Activated CD8-positive, alpha-beta T cell treated with anti-CD3 and anti-CD28 coated beads for 36 hours (primary cell): Measurements from ENCODE around the gene SUSD4. TPM values are rescaled to one million over a fixed set of nuclear protein-coding genes. Genes with fewer than 3 reads are reported as not detected.

ENCODE experiments used
- ATAC-seq: fragments of 200-7000 bp; cut with Tn5 transposase; one replicate; pipeline ENCODE4 v1.10.0; 2021; ENCODE audit warnings: mild to moderate bottlenecking, moderate library complexity
- CTCF ChIA-PET: fragments of 350-600 bp; sonication (Branson Sonifier 250); formaldehyde crosslinking; loops from one replicate; lab custom pipeline; 2021; ENCODE audit warnings: antibody characterized with exemption; lab: Charles Lee
- POLR2A ChIA-PET: fragments of 350-600 bp; sonication (Branson Sonifier 250); formaldehyde crosslinking; loops from one replicate; lab custom pipeline; 2021; ENCODE audit warnings: antibody characterized with exemption; lab: Charles Lee
- DNase-seq: peaks from one replicate; pipeline ENCODE4 v3.0.0-alpha.2; 2020
- H3K27ac Mint-ChIP-seq: one replicate; pipeline ENCODE4 v1.8.0; 2021; ENCODE audit warnings: mild to moderate bottlenecking, mixed read lengths
- H3K27me3 Mint-ChIP-seq: one replicate; pipeline ENCODE4 v1.8.0; 2021; ENCODE audit warnings: mixed read lengths
- H3K36me3 Mint-ChIP-seq: one replicate; pipeline ENCODE4 v1.8.0; 2021; ENCODE audit warnings: low read depth, mixed read lengths
- H3K4me1 Mint-ChIP-seq: one replicate; pipeline ENCODE4 v1.8.0; 2021; ENCODE audit warnings: low read depth, mixed read lengths
- H3K4me3 Mint-ChIP-seq: one replicate; pipeline ENCODE4 v1.8.0; 2021; ENCODE audit warnings: mild to moderate bottlenecking, moderate library complexity, mixed read lengths
- H3K9me3 Mint-ChIP-seq: one replicate; pipeline ENCODE4 v1.8.0; 2021; ENCODE audit warnings: mixed read lengths
- CTCF ChIP-seq: fragments of 200-600 bp; IDR thresholded peaks from one replicate; pipeline ENCODE4 v1.8.0; 2022; ENCODE audit warnings: antibody characterized with exemption, mild to moderate bottlenecking
- intact Hi-C: fragments of 100-400 bp; cut with micrococcal nuclease; formaldehyde crosslinking; loops from one replicate; pipeline ENCODE4 v1.10.0; 2022
- total RNA-seq, 2 experiments: library from RNA; stranded (reverse); gene quantifications; one replicate each; pipeline ENCODE4 v1.2.3, GENCODE V29; 2021

The SUSD4 gene
- total RNA-seq, 2 experiments from 2014 or later = 0.29 to 0.43 TPM

DNA sequence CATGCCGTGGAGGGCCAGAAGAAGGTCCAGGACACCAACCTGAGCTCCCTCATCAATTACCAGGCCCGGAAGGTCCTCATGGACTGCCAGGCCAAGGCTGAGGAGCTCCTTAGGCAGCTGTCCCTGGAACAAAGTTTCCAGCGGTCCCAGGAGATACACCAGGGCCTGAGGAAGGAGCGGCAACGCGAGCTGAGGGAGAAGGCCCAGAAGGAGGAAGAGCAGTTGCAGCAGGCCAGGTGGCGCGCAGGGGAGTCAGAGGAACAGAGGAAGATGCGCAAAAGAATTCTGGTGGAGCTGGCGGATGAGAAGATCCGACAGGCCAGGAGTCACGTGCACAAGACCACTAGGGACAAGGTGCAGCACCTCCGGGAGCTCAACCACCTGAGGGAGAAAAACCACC lies 30.7 kb upstream of the SUSD4 start:
- Mint-ChIP-seq H3K9me3 (no peaks in the 10 kb centered on the region), H3K4me1 (no peaks in the 10 kb centered on the region), H3K27me3 (peaks cover 20% of the 10 kb centered on the region), H3K36me3 (no peaks in the 10 kb centered on the region), H3K4me3 (no peak overlapping the region), H3K27ac (no peak overlapping the region)
- DNase-seq (no peak), ATAC-seq (no peak)
- no peak for TF ChIP-seq CTCF
- intact Hi-C loops = no loop called here
- ChIA-PET CTCF (interaction anchor here (1.2 kb wide), 1 partner anchor 271 kb away, joined by 4 read pairs; no protein-coding TSS in a partner anchor), POLR2A (no interaction called here)

DNA sequence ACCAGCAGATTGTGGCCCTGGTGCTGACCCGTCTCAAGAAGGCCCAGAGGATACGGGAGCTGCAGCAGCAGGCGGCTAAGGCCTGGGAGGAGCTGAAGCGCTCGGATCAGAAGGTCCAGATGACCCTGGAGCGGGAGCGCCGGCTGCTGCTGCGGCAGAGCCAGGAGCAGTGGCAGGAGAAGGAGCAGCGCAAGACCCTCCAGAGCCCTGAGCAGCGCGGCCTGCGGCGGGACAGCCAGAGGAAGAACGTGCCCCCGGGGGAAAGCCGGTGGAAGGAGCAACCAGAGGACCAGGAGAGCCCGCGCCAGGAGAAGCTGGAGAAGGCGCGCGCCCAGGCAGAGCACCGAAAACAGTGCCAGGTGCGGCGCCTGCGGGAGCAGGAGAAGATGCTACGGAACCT lies 30.3 kb upstream of the SUSD4 start:
- H3K4me3 Mint-ChIP-seq = no peak overlapping the region
- ATAC-seq (no peak), DNase-seq (no peak)
- H3K27me3 Mint-ChIP-seq = peaks cover 20% of the 10 kb centered on the region
- ChIA-PET POLR2A (no interaction called here), CTCF (interaction anchor here (1.2 kb wide), 1 partner anchor 270 kb away, joined by 4 read pairs; no protein-coding TSS in a partner anchor)
- H3K9me3 Mint-ChIP-seq = no peaks in the 10 kb centered on the region
- intact Hi-C loops = no loop called here
- no peak for TF ChIP-seq CTCF
- H3K27ac Mint-ChIP-seq = no peak overlapping the region
- no peaks in the 10 kb centered on the region for H3K4me1 Mint-ChIP-seq
- H3K36me3 Mint-ChIP-seq = no peaks in the 10 kb centered on the region

DNA sequence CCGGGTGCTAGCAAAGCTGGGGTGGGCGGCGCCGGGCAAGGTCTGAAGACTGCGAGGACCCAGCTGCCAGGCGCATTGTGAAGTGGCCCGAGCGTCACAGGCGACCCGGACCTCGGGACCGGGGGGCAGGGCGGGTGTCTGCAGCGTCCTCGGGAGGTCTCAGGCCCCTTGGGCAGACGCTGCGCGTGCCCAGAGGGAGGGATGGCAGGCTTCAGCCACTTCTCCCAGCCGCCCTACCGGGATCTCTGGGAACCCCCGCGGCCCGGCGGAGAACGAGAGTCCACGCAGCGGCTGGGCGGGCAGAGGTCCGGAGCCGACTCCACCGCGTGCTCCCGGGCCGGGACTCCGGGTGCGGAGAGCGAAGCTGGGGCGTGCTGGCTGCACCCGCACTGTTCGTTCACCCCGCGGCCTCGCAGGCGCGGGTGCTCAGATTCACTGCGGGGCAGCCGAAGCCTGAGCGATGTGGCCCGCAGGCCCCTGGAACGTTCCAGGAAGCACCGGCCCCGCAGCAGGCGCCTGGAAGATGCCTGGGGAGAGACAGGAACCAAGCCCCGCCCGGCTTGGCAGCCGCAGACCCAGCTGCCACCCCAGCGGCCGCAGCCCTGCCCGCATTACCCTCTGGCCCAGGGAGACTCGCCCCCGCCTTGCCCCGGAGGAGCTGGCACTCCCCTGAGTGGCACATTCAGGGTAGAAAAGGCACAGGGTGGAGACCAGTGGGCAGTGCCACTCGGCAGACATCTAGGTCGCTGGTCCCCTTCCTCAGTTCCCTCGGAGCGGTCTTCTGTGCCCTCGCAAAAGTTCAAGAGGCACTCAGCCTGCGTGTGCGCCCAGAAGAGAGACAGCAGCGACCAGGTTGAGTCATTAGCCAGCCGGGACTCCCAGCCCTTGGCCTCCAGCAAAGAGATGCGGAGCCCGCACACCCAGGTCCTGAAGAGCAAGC lies 29.6 kb upstream of the SUSD4 start, which contains the start of gene CCDC185:
Gene CCDC185, plus strand, starts transcription at position 141 of the 940 bp plus-strand sequence. Its CDS starts 61 bp downstream, at position 202.
- no peaks in the 10 kb centered on the region for H3K36me3 Mint-ChIP-seq
- intact Hi-C loops = no loop called here
- H3K9me3 Mint-ChIP-seq = no peaks in the 10 kb centered on the region
- H3K27me3 Mint-ChIP-seq = peaks cover 20% of the 10 kb centered on the region
- ATAC-seq = no peak
- DNase-seq = no peak
- H3K4me3 Mint-ChIP-seq = no peak within 1 kb of the TSS
- TF ChIP-seq CTCF = no peak
- ChIA-PET POLR2A (no interaction called here), CTCF (interaction anchor here (1.2 kb wide), 1 partner anchor 269 kb away, joined by 4 read pairs; no protein-coding TSS in a partner anchor)
- no peaks in the 10 kb centered on the region for H3K4me1 Mint-ChIP-seq
- no peak within 1 kb of the TSS for H3K27ac Mint-ChIP-seq

DNA sequence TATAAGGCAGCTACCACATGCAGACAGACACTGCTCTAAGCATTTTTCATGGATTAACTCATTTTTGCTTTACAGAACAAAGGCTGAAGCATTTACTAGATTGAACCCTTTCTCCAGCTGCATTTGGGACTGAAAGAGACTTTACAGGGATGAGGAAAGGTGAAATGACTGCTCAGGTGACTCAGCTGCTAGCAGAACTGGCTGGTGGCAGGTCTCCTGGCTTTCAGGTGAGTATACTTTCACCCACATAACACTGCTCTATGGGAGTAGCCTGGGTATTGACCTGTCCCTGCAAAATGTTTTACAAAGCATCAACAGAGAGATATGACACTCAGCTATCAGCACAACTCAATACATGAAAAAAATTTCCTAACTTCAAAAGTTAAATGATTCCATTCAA lies 26.6 kb upstream of the SUSD4 start:
- DNase-seq = no peak
- no peaks in the 10 kb centered on the region for H3K4me1 Mint-ChIP-seq
- no peak overlapping the region for H3K4me3 Mint-ChIP-seq
- ChIA-PET CTCF (no interaction called here), POLR2A (no interaction called here)
- no peak for TF ChIP-seq CTCF
- H3K27me3 Mint-ChIP-seq = peaks cover 20% of the 10 kb centered on the region
- H3K36me3 Mint-ChIP-seq = no peaks in the 10 kb centered on the region
- no peak overlapping the region for H3K27ac Mint-ChIP-seq
- intact Hi-C loops = no loop called here
- no peak for ATAC-seq
- H3K9me3 Mint-ChIP-seq = no peaks in the 10 kb centered on the region

- no peak for TF ChIP-seq CTCF
- H3K4me1 Mint-ChIP-seq = no peaks in the 10 kb centered on the region
- CTCF ChIA-PET = no interaction called here
- ATAC-seq = no peak
- no peaks in the 10 kb centered on the region for H3K36me3 Mint-ChIP-seq
- H3K27ac Mint-ChIP-seq = no peak overlapping the region
- no peaks in the 10 kb centered on the region for H3K9me3 Mint-ChIP-seq
- DNase-seq = no peak
- no peak overlapping the region for H3K4me3 Mint-ChIP-seq
- no peaks in the 10 kb centered on the region for H3K27me3 Mint-ChIP-seq
- intact Hi-C loops = no loop called here
- POLR2A ChIA-PET = no interaction called here
Observed at GRCh38 chr1:223386013-223386412, 22.0 kb upstream of the SUSD4 start.
